GM12878 (cell line): ENCODE results near the gene CIROP. TPM values are rescaled to one million over a fixed set of nuclear protein-coding genes. Genes with fewer than 3 reads are reported as not detected.
A peak's percentile ranks its signal among the peaks of the same experiment; 100 is the strongest.

Source experiments
- BCLAF1 ChIP-seq: fragments of 450-650 bp; IDR thresholded peaks from 2 replicates; pipeline ENCODE4 v1.6.1; 2017; ENCODE audit warnings: antibody characterized with exemption, mild to moderate bottlenecking, moderate library complexity
- HCFC1 ChIP-seq: fragments of 150-350 bp; IDR thresholded peaks from 2 replicates; pipeline ENCODE4 v1.6.1; 2014; ENCODE audit warnings: low read length
- IRF5 ChIP-seq: fragments of 450-650 bp; IDR thresholded peaks from 2 replicates; pipeline ENCODE4 v1.6.1; 2017; ENCODE audit warnings: borderline replicate concordance
- JUNB ChIP-seq: IDR thresholded peaks from 2 replicates; pipeline ENCODE4 v1.6.1; 2016; ENCODE audit warnings: antibody characterized with exemption, mild to moderate bottlenecking
- MAX ChIP-seq: IDR thresholded peaks from 2 replicates; pipeline ENCODE4 v1.6.1; 2012; ENCODE audit warnings: low read depth, low read length, improper control_type of control experiment
- MEF2A ChIP-seq: IDR thresholded peaks from 2 replicates; pipeline ENCODE4 v1.6.1; 2011; ENCODE audit warnings: low read depth, mild to moderate bottlenecking, low read length, moderate library complexity; ENCODE audit not compliant: insufficient read depth
- MTA3 ChIP-seq: IDR thresholded peaks from 2 replicates; pipeline ENCODE4 v1.6.1; 2012; ENCODE audit warnings: low read length, inconsistent platforms, borderline replicate concordance
- NFYB ChIP-seq: IDR thresholded peaks from 2 replicates; pipeline ENCODE4 v1.6.1; 2011; ENCODE audit warnings: low read depth, mild to moderate bottlenecking, low read length, improper control_type of control experiment, moderate library complexity; ENCODE audit not compliant: insufficient read depth
- NR2F1 ChIP-seq: fragments of 450-650 bp; conservative IDR thresholded peaks from 2 replicates; pipeline ENCODE4 v1.6.1; 2017; ENCODE audit warnings: mild to moderate bottlenecking
- PAX8 ChIP-seq: fragments of 450-650 bp; IDR thresholded peaks from 2 replicates; pipeline ENCODE4 v1.6.1; 2017; ENCODE audit warnings: mild to moderate bottlenecking, moderate library complexity
- POU2F2 ChIP-seq: IDR thresholded peaks from 3 replicates; pipeline ENCODE4 v1.6.1; 2011; ENCODE audit warnings: low read depth, mild to moderate bottlenecking, low read length, borderline replicate concordance
- RAD21 ChIP-seq: IDR thresholded peaks from 2 replicates; pipeline ENCODE4 v1.6.1; 2011; ENCODE audit warnings: mild to moderate bottlenecking, low read depth, low read length, moderate library complexity; ENCODE audit not compliant: insufficient read depth
- RBBP5 ChIP-seq: fragments of 200-600 bp; sonication (generic); conservative IDR thresholded peaks from 2 replicates; pipeline ENCODE4 v1.6.1; 2016
- RFX5 ChIP-seq: IDR thresholded peaks from 2 replicates; pipeline ENCODE4 v1.6.1; 2011; ENCODE audit warnings: low read depth, low read length, improper control_type of control experiment
- SKIL ChIP-seq: fragments of 450-650 bp; IDR thresholded peaks from 2 replicates; pipeline ENCODE4 v1.6.1; 2017; ENCODE audit warnings: mild to moderate bottlenecking, low read depth, inconsistent platforms; ENCODE audit not compliant: poor library complexity, severe bottlenecking
- SMARCA5 ChIP-seq: fragments of 450-650 bp; IDR thresholded peaks from 2 replicates; pipeline ENCODE4 v1.6.1; 2017; ENCODE audit warnings: mild to moderate bottlenecking
- SREBF1 ChIP-seq: IDR thresholded peaks from 2 replicates; pipeline ENCODE4 v1.6.1; 2012; ENCODE audit warnings: mild to moderate bottlenecking, low read length
- STAT3 ChIP-seq: IDR thresholded peaks from 2 replicates; pipeline ENCODE4 v1.6.1; 2011; ENCODE audit warnings: low read depth, low read length, improper control_type of control experiment
- SUPT20H ChIP-seq: IDR thresholded peaks from 2 replicates; pipeline ENCODE4 v1.6.1; 2011; ENCODE audit warnings: low read depth, mild to moderate bottlenecking, low read length, moderate library complexity, borderline replicate concordance; ENCODE audit not compliant: control insufficient read depth
- TAF1 ChIP-seq: IDR thresholded peaks from 2 replicates; pipeline ENCODE4 v1.6.1; 2011; ENCODE audit warnings: mild to moderate bottlenecking, low read depth, low read length, borderline replicate concordance
- TCF7 ChIP-seq: IDR thresholded peaks from 2 replicates; pipeline ENCODE4 v1.6.1; 2014; ENCODE audit warnings: antibody characterized with exemption, borderline replicate concordance
- ZNF207 ChIP-seq: fragments of 450-650 bp; IDR thresholded peaks from 2 replicates; pipeline ENCODE4 v1.6.1; 2014; ENCODE audit warnings: antibody characterized with exemption, mild to moderate bottlenecking, borderline replicate concordance
- polyA plus RNA-seq, 11 experiments: library from polyadenylated mRNA; depleted of rRNA in 4 of 11; unstranded in 6 of 11; stranded (reverse) in 5 of 11; fragments of >200 nt; fragmentation: Nextera tagmentation in 4 of 11; fragmentation: Illumina TruSeq in 1 of 11; extraction: Ambion mirVana in 4 of 11; extraction: Trizol in 1 of 11; gene quantifications; 1 replicate in 1 of 11; 2 replicates in 10 of 11; pipeline versions ENCODE4 v1.2.1 to v1.2.3, GENCODE V29; 2011 to 2016; ENCODE audit warnings: inconsistent platforms in 2 of 11, missing spikeins in 2 of 11, low read depth in 1 of 11
- total RNA-seq, 4 experiments: library from RNA; depleted of rRNA in 3 of 4; stranded (reverse); fragments of >200 nt in 3 of 4; fragmentation: Illumina TruSeq in 1 of 4; extraction: Trizol in 1 of 4; gene quantifications; 2 replicates each; pipeline versions ENCODE4 v1.2.1 to v1.2.3, GENCODE V29; 2013 to 2021

Gene CIROP
- total and polyA plus RNA-seq, 10 of the 15 experiments (the other 5 are each of a cell fraction or from before 2014, with no cell fraction given) = not detected

GRCh38 chr14:23056145-23056955 is 48.4 kb downstream of the CIROP start (continued):
- TF ChIP-seq MAX = no peak
- TF ChIP-seq HCFC1 = no peak
- TF ChIP-seq BCLAF1 = no peak
- TF ChIP-seq RBBP5 = no peak
- peak; percentile 37; the same call in 1 of the 2 replicates for TF ChIP-seq RAD21
- no peak for TF ChIP-seq RFX5
- no peak for TF ChIP-seq SMARCA5
- no peak for TF ChIP-seq ZNF207
- no peak for TF ChIP-seq TCF7
- TF ChIP-seq SREBF1 = no peak
- TF ChIP-seq PAX8 = no peak
- peak; percentile 28 for TF ChIP-seq SKIL
- no peak for TF ChIP-seq POU2F2
- no peak for TF ChIP-seq STAT3
- TF ChIP-seq JUNB = no peak
- TF ChIP-seq MTA3 = no peak
- TF ChIP-seq IRF5 = no peak
- no peak for TF ChIP-seq TAF1
- TF ChIP-seq SUPT20H = no peak
- no peak for TF ChIP-seq MEF2A
- peak; percentile 72 for TF ChIP-seq NR2F1
- no peak for TF ChIP-seq NFYB
